GM12874 (cell line): ENCODE measurements around the gene KLK8.

Experiments
- CTCF ChIP-seq: IDR thresholded peaks from 2 replicates; pipeline ENCODE4 v1.5.1; 2011; ENCODE audit warnings: low read depth, mild to moderate bottlenecking, control low read depth, low read length, moderate library complexity; ENCODE audit not compliant: insufficient read depth

KLK8 gene

DNA sequence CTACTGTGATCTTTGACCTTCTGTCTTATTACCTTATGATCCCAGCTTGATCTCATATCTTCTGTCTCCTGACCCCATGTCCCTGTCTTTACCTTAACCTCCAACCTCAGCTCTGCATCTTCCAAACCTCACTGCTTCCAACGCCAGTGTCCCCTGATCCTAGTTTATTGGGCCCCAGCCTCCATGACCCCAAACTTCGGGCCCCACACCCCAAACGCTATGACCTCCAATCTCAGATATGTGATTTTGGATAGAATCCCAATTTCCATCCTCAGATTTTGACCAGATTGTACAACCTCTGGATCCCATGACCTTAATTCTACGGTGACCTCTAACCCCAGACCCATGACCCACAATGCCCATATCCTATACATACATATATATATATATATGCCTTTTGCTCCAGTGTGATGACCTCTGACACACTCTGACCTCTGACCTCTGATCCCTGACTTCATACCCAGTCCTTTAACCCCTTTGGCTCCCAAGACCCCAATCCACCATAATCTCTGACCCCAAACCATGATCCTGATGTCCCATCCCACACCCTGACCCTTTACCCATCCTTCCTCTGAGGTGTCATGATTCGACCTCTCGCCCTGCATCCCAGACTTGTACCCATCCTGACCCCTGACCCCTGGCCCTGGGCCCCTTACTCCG is 29.9 kb upstream of the KLK8 start:
- TF ChIP-seq CTCF = no peak

DNA sequence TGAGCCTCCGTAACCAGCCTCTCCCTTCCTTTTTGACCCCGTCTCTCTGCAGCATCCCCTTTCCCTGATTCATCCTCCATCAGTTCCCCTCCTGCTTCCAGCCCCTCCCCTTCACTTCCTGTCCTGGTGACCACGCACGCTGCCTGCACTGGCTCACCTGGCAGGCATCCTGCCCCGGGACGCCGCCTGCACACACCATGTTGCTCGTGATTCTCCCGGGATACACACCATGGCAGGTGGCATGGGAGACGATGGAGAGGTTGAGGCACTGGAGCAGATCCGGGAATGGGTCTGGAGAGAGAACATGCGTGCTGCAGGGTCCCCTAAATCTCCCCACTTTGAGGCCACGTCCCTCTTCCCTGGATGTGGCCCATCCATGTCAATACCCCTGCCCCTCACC is 29.2 kb upstream of the KLK8 start:
- TF ChIP-seq CTCF = no peak

- no peak for TF ChIP-seq CTCF
Measured at GRCh38 chr19:51029718-51030117, 28.3 kb upstream of the KLK8 start.

DNA sequence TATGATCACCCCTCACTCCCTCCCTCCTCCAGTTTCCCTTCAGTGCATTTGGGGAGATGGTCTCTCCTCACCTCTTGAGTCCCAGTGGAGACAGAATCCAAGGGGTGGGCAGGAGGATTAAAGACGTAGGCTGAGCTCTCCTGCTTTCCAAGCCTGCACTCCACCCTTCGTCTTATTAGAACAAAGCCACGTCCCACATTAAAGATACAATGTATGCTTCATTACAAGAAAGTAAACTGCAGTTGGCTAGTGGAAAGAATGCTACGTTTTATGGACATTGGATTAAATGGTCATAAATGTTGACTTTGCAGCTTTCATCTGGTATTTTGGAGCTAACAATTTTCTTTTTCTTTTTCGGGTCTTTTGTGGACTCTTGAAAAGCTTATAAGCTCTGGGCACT is 26.5 kb upstream of the KLK8 start:
- TF ChIP-seq CTCF = no peak

DNA sequence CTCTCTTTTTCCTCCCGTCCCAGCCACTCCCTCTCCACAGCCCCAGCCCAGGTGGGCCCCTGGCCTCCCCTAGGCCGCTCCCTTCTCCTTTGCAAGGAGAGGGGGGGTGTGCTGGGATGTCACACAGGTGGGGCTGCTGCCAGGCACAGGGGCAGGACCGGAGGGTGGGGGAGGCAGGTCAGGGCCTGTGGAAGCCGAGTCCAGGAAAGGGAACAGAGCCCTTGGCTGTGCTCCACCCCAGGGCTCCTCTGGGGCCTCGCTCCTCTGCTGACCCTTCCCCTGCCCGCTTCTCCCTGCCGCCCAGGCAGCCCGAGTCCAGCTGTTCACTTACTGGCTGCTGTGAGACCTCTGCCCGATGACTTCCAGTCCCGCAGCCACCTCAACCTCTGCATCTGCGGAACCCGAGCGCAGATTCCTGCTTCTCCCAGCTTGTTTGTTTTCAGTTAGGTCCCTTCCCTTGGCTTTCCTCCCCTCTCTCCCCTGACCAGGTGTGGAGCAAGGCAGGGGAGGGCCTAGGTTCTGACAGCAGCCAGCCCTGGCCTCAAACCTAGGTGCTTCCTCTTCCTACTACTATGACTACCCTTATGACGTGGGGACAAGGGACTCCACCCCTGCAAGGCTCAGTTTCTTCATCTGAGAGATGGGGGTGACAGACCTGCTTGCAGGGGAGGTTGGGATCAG is 25.9 kb upstream of the KLK8 start:
- TF ChIP-seq CTCF = no peak

- TF ChIP-seq CTCF = no peak
Measured at GRCh38 chr19:51026554-51026831, 25.1 kb upstream of the KLK8 start, which contains the start of gene KLK11. Gene KLK11, minus strand, starts transcription at chr19:51026616. Its CDS starts 985 bp downstream, at chr19:51025631.

DNA sequence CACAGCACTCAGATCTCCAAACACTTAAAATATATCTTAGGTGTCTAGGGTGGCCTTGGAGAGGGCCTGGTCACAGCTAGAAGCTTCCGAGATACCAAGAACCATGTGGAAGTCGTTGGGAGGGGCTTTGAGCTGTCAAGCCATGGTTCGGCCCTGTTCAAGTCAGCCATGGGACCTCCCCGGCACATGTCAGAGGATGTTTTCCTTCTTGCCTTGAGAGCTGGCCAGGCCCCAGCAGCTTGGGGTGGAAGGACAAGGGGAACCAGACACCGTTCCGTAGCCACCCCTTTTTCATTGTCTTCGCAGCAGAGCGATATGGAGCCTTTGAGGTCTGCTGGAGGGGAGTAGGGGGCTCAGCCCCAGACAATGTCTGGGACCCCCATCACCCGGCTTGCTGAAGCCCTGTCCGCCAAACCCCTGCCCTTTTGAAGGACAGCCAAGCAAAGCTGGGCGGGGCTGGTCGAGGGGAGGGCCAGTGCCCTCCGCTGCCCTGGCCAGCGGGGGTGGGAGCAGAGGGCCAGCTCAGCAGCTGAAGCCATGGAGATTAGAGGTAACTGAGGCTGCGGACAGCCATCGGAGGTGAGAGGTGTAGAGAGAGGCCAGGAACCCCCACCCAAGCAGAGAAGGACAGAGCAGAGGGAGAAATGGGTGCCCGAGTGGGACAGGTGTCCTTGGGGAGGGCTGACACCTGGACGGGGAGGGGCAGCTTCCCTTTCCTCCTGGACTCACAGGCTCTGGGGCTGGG is 24.6 kb upstream of the KLK8 start:
- TF ChIP-seq CTCF = no peak
